ENCODE data around the gene TUSC7.

The TUSC7 gene

GRCh38 chr3:116709479-116709878 is at the start of gene TUSC7:
TUSC7 (plus strand) TSS chr3:116709779.
- no peak for DNase-seq

GRCh38 chr3:116661196-116661595 is 48.4 kb upstream of the TUSC7 start:
- DNase-seq = no peak

- DNase-seq = no peak
These were observed 46.1 kb upstream of the TUSC7 start for GRCh38 chr3:116663161-116664110.

GRCh38 chr3:116667324-116667723 is 42.3 kb upstream of the TUSC7 start:
- no peak for DNase-seq

GRCh38 chr3:116667791-116668190 is 41.8 kb upstream of the TUSC7 start:
- no peak for DNase-seq

GRCh38 chr3:116669576-116669975 is 40.0 kb upstream of the TUSC7 start:
- no peak for DNase-seq

GRCh38 chr3:116671151-116671550 is 38.4 kb upstream of the TUSC7 start:
- no peak for DNase-seq

GRCh38 chr3:116678853-116679252 is 30.7 kb upstream of the TUSC7 start:
- DNase-seq = no peak

- DNase-seq = no peak
These were observed 18.5 kb upstream of the TUSC7 start for GRCh38 chr3:116691041-116691440.

- DNase-seq = no peak
These were observed 8.5 kb upstream of the TUSC7 start for GRCh38 chr3:116701070-116701469.

GRCh38 chr3:116702334-116702733 is 7.2 kb upstream of the TUSC7 start:
- DNase-seq = no peak

GRCh38 chr3:116707531-116707930 is 2.0 kb upstream of the TUSC7 start:
- DNase-seq = no peak

GRCh38 chr3:116716490-116716889 is 6.9 kb downstream of the TUSC7 start:
- DNase-seq = no peak

GRCh38 chr3:116717566-116717965 is 8.0 kb downstream of the TUSC7 start:
- DNase-seq = no peak

GRCh38 chr3:116728454-116728853 is 18.9 kb downstream of the TUSC7 start:
- no peak for DNase-seq

- DNase-seq = no peak
These were observed 24.7 kb downstream of the TUSC7 start for GRCh38 chr3:116734243-116734642.

- no peak for DNase-seq
These were observed 30.1 kb downstream of the TUSC7 start for GRCh38 chr3:116739678-116740077.

- no peak for DNase-seq
These were observed 30.7 kb downstream of the TUSC7 start for GRCh38 chr3:116740293-116740692.

GRCh38 chr3:116741467-116741866 is 31.9 kb downstream of the TUSC7 start:
- no peak for DNase-seq

- no peak for DNase-seq
These were observed 33.5 kb downstream of the TUSC7 start for GRCh38 chr3:116743062-116743461.

GRCh38 chr3:116749388-116749787 is 39.8 kb downstream of the TUSC7 start:
- DNase-seq = no peak

GRCh38 chr3:116757315-116757714 is 47.7 kb downstream of the TUSC7 start:
- no peak for DNase-seq

GRCh38 chr3:116759316-116759715 is 49.7 kb downstream of the TUSC7 start:
- no peak for DNase-seq
